GM19324 (cell line): Measurements from ENCODE around the gene AIRE.
"Not testable (repeated sequence)": the region's sequence is repeated elsewhere in the genome, so short reads cannot be mapped to it uniquely, and the experiment has no call there.

Experiments
- ATAC-seq: cut with Tn5 transposase; IDR thresholded peaks from one replicate; pipeline ENCODE4 v1.9.1; 2021; ENCODE audit warnings: mild to moderate bottlenecking, moderate library complexity; ENCODE audit not compliant: unreplicated experiment, low FRiP score

AIRE gene

GRCh38 chr21:44265734-44266270 is 19.9 kb upstream of the AIRE start:
- ATAC-seq: no peak

GRCh38 chr21:44267655-44268142 is 18.0 kb upstream of the AIRE start:
- no peak for ATAC-seq

GRCh38 chr21:44269090-44269489 is 16.6 kb upstream of the AIRE start:
- ATAC-seq: no peak

GRCh38 chr21:44271558-44272283 is 14.0 kb upstream of the AIRE start:
- no peak for ATAC-seq

- ATAC-seq: no peak
Measured at GRCh38 chr21:44272284-44272858, 13.3 kb upstream of the AIRE start.

- ATAC-seq: no peak
Measured at GRCh38 chr21:44273046-44273445, 12.6 kb upstream of the AIRE start.

GRCh38 chr21:44275041-44275440 is 10.6 kb upstream of the AIRE start:
- ATAC-seq: no peak

- ATAC-seq: no peak
Measured at GRCh38 chr21:44279354-44280260, 6.1 kb upstream of the AIRE start.

- no peak for ATAC-seq
Measured at GRCh38 chr21:44281801-44282200, 3.9 kb upstream of the AIRE start.

GRCh38 chr21:44282370-44282769 is 3.3 kb upstream of the AIRE start:
- ATAC-seq: no peak

- not testable (repeated sequence) for ATAC-seq
Measured at GRCh38 chr21:44283211-44283785, 2.4 kb upstream of the AIRE start.

GRCh38 chr21:44283948-44284347 is 1.7 kb upstream of the AIRE start:
- ATAC-seq: no peak

- no peak for ATAC-seq
Measured at GRCh38 chr21:44286086-44286715, 525 bp downstream of the AIRE start.

GRCh38 chr21:44286716-44287632 is 1.3 kb downstream of the AIRE start:
- ATAC-seq: no peak

GRCh38 chr21:44288251-44289110 is 2.8 kb downstream of the AIRE start:
- ATAC-seq: no peak

GRCh38 chr21:44289381-44290010 is 3.8 kb downstream of the AIRE start:
- ATAC-seq: no peak

GRCh38 chr21:44290327-44291077 is 4.8 kb downstream of the AIRE start:
- ATAC-seq: no peak
